ENCODE results near the gene CNIH2.

DNA sequence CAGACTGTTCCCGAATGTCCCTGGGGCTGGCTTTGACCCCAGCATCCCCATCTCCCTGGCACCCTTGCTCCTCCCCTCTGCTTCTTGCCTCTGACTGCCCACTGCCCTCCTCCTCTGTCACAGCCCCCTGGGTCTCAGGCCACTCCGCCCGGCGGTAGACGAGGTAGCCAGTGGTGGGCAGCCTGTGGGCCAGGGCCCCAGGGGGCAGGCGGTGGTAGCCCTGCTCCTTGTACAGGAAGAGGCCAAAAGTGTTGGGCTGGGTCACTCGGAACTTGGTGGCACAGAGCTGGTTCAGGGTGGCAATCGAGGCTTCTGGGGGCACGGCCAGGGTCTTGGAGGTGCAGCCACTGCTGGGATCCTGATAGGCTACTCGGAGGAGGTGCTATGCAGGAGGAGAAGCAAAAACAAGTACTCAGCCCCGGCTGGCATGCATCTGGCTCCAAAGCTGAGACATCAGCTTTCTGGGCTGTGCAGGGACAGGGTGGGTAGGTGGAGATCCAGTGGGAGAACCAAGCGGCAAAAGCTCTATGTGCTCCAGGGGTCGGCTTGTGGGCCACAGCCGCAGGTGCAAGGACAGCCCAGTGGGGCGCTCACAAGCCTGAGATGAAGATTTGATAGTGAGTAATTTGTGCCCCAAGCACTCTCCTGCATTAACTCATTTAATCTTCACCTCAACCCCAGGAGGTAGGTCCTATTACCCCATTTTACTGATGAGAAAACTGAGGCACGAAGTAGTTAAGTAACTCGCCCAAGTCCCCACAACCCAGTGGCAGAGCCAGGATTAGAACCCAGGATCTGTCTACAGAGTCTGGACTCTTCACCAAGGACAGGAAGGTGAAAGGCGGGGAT lies 54.6 kb downstream of the CNIH2 start:
- TF ChIP-seq CTCF (IDR thresholded peaks at IDR 0.05) (no peak), EZH2 (IDR thresholded peaks at IDR 0.05; ENCODE audit: borderline replicate concordance, insufficient read depth, low read depth, low read length, poor library complexity, severe bottlenecking) (no peak)
